ENCODE results near the gene GRB10.
"Not testable (repeated sequence)": the region's sequence is repeated elsewhere in the genome, so short reads cannot be mapped to it uniquely, and the experiment has no call there.

GRB10 gene

DNA sequence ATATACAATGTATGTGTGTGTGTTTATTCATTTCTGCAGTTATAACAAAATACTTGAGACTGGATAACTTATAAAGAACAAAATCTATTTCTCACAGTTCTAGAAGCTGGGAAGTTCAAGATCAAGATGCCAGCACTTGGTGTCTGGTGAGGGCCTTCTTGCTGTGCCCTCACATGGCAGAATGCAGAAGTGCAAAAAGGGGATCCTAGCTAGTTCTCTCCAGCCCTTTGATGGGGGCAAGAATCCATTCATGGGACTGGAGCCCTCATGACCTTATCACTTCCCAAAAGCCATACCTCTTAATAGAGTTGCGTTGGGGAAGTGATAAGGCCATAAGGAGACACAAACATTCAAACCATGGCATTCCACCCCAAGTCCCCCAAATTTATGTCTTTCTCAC, 8.4 kb downstream of the GRB10 start:
- DNase-seq: no peak
- H3K27ac Mint-ChIP-seq: no peak overlapping the region
- peaks cover 47% of the 10 kb centered on the region for H3K9me3 Mint-ChIP-seq
- peaks cover 71% of the 10 kb centered on the region for H3K36me3 Mint-ChIP-seq (ENCODE audit: low read depth)
- H3K4me3 Mint-ChIP-seq: no peak overlapping the region
- H3K27me3 Mint-ChIP-seq (ENCODE audit: low read depth, poor library complexity): no peaks in the 10 kb centered on the region
- TF ChIP-seq, protein P1, sequence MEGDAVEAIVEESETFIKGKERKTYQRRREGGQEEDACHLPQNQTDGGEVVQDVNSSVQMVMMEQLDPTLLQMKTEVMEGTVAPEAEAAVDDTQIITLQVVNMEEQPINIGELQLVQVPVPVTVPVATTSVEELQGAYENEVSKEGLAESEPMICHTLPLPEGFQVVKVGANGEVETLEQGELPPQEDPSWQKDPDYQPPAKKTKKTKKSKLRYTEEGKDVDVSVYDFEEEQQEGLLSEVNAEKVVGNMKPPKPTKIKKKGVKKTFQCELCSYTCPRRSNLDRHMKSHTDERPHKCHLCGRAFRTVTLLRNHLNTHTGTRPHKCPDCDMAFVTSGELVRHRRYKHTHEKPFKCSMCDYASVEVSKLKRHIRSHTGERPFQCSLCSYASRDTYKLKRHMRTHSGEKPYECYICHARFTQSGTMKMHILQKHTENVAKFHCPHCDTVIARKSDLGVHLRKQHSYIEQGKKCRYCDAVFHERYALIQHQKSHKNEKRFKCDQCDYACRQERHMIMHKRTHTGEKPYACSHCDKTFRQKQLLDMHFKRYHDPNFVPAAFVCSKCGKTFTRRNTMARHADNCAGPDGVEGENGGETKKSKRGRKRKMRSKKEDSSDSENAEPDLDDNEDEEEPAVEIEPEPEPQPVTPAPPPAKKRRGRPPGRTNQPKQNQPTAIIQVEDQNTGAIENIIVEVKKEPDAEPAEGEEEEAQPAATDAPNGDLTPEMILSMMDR (IDR thresholded peaks at IDR 0.05): no peak
- peaks cover 8% of the 10 kb centered on the region for H3K4me1 Mint-ChIP-seq

DNA sequence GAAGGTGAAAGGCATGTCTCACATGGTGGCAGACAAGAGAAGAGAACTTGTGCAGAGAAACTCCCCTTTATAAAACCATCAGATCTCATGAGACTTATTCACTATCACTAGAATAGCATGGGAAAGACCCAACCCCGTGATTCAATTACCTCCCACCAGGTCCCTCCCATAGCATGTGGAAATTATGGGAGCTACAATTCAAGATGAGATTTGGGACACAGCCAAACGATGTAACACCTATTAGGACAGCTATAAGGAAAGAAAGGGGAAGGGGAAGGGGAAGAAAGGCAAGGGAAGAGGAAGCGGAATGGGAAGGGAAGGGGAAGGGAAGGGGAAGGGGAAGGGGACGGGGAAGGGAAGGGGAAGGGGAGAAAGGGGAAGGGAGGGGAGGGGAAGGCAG, 9.6 kb downstream of the GRB10 start:
- not testable (repeated sequence) for H3K27me3 Mint-ChIP-seq (ENCODE audit: low read depth, poor library complexity); DNase-seq; H3K4me3 Mint-ChIP-seq; H3K4me1 Mint-ChIP-seq; H3K27ac Mint-ChIP-seq
- H3K36me3 Mint-ChIP-seq (ENCODE audit: low read depth): peaks cover 71% of the 10 kb centered on the region
- H3K9me3 Mint-ChIP-seq: peaks cover 46% of the 10 kb centered on the region

DNA sequence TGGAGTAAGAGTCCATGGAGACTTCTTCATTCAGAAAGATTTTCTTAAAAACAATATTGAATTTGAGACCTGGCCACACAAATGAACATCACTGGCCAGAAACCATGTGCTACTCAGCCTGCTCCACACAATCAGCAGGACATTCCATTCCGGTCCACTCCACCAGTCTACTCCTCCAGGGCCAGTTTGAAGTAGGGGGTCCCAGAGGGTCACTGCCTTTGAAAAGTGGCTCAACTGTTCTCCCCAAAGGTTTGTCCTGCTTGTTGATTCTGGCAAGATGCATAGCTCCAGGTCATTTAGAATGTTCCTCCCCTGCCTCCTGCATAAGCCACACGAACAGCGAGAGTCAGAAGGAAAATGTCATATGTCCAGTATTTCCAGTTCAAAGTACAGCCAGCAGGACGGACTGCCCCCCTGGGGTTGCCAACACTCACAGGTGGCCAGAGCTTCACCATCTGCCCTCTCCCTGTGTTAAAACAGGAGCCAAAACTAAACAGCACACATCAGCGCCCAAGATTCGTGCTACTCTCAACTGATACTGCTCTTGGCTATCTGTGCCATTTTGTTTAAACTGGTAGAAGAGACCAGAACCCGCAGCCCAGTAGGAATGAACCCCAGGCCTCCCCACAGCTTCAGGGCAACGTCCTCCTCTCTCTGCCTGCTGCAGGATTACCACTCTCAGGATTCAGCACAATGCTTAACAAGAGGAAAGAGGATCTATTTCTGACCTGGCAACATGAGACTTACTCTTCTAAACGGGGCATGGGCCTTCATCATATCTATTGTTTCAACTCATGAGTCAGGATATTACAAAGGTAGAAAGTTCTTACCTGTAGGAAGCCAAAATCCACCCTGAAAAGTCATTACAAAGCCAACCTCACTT, 11.3 kb downstream of the GRB10 start:
- Mint-ChIP-seq H3K9me3 (peaks cover 39% of the 10 kb centered on the region), H3K27me3 (ENCODE audit: low read depth, poor library complexity) (no peaks in the 10 kb centered on the region), H3K4me1 (peaks cover 8% of the 10 kb centered on the region), H3K4me3 (no peak overlapping the region), H3K27ac (no peak overlapping the region), H3K36me3 (ENCODE audit: low read depth) (peaks cover 62% of the 10 kb centered on the region)
- TF ChIP-seq, protein P1 (IDR thresholded peaks at IDR 0.05): no peak
- no peak for DNase-seq

GRCh38 chr7:50768485-50769474, 13.9 kb downstream of the GRB10 start:
- Mint-ChIP-seq H3K9me3 (peaks cover 46% of the 10 kb centered on the region), H3K27me3 (ENCODE audit: low read depth, poor library complexity) (no peaks in the 10 kb centered on the region), H3K36me3 (ENCODE audit: low read depth) (peaks cover 74% of the 10 kb centered on the region), H3K4me3 (no peak overlapping the region), H3K4me1 (peaks cover 8% of the 10 kb centered on the region), H3K27ac (no peak overlapping the region)
- TF ChIP-seq, protein P1 (IDR thresholded peaks at IDR 0.05): no peak
- DNase-seq: no peak

DNA sequence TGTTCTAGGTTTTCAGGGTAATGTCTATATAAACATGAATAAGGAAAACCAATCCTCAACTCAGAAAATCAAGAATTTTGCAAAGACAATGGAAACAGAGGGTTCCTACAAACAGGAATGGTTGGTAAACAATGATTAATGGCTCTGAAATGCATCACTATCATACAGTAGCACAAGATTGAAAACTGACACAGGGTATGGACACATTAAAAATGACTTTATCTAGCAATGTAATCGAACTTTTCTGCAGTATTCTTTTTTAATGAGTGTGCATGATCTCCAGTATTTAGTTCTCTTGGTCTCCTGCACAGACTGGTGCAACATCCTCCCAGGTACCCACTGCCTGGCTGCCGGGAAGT, 15.9 kb downstream of the GRB10 start:
- no peak overlapping the region for H3K27ac Mint-ChIP-seq
- H3K9me3 Mint-ChIP-seq: peaks cover 31% of the 10 kb centered on the region
- no peak overlapping the region for H3K4me3 Mint-ChIP-seq
- peaks cover 75% of the 10 kb centered on the region for H3K36me3 Mint-ChIP-seq (ENCODE audit: low read depth)
- H3K4me1 Mint-ChIP-seq: peaks cover 13% of the 10 kb centered on the region
- no peak for DNase-seq
- TF ChIP-seq, protein P1 (IDR thresholded peaks at IDR 0.05): no peak
- no peaks in the 10 kb centered on the region for H3K27me3 Mint-ChIP-seq (ENCODE audit: low read depth, poor library complexity)

All from nephron progenitor cell (in vitro differentiated cells).